K562 (cell line): Measurements from ENCODE around the gene CLDN34. TPM values are rescaled to one million over a fixed set of nuclear protein-coding genes. Genes with fewer than 3 reads are reported as not detected.

ENCODE experiments used
- FIP1L1 ChIP-seq: fragments of 200-400 bp; formaldehyde crosslinking; IDR thresholded peaks from 2 replicates; pipeline ENCODE4 v1.6.1; 2018; ENCODE audit warnings: mild to moderate bottlenecking, low read depth, low read length; ENCODE audit not compliant: poor library complexity, severe bottlenecking
- HEY1 ChIP-seq: fragments of 250-450 bp; sonication (Bioruptor Pico); IDR thresholded peaks from 2 replicates; pipeline ENCODE4 v1.5.0; 2020; ENCODE audit warnings: mild to moderate bottlenecking, moderate library complexity, borderline replicate concordance
- MAFG ChIP-seq: fragments of 450-650 bp; conservative IDR thresholded peaks from 2 replicates; pipeline ENCODE4 v1.6.1; 2016; ENCODE audit warnings: missing genetic modification characterization, missing compliant biosample characterization
- MBD2 ChIP-seq: sonication (generic); IDR thresholded peaks from 2 replicates; pipeline ENCODE4 v1.6.1; 2016; ENCODE audit warnings: low read depth, borderline replicate concordance
- NFIC ChIP-seq: fragments of 450-650 bp; IDR thresholded peaks from 2 replicates; pipeline ENCODE4 v1.6.1; 2017; ENCODE audit warnings: mild to moderate bottlenecking, inconsistent platforms
- RBM15 ChIP-seq: fragments of 200-400 bp; formaldehyde crosslinking; IDR thresholded peaks from 2 replicates; pipeline ENCODE4 v1.6.1; 2018; ENCODE audit warnings: mild to moderate bottlenecking, low read length, moderate library complexity; ENCODE audit not compliant: insufficient read depth
- SMAD4 ChIP-seq: fragments of 250-450 bp; sonication (Bioruptor Pico); conservative IDR thresholded peaks from 2 replicates; pipeline ENCODE4 v1.8.0; 2021; ENCODE audit warnings: inconsistent platforms, mild to moderate bottlenecking, moderate library complexity
- ZNF263 ChIP-seq: sonication (generic); formaldehyde crosslinking; IDR thresholded peaks from 2 replicates; pipeline ENCODE4 v1.8.0; 2022; ENCODE audit warnings: mild to moderate bottlenecking, missing genetic modification reagents, borderline replicate concordance
- polyA plus RNA-seq, 8 experiments: library from polyadenylated mRNA; depleted of rRNA in 4 of 8; stranded (reverse) in 5 of 8; unstranded in 3 of 8; fragments of >200 nt; fragmentation: Nextera tagmentation in 2 of 8; fragmentation: Illumina TruSeq in 1 of 8; extraction: Ambion mirVana in 2 of 8; extraction: Trizol in 1 of 8; gene quantifications; 2 replicates each; pipeline versions ENCODE4 v1.2.1 to v1.2.3, GENCODE V29; 2011 to 2014; ENCODE audit warnings: inconsistent platforms in 1 of 8, missing spikeins in 1 of 8
- total RNA-seq, 7 experiments: library from RNA; depleted of rRNA in 6 of 7; stranded (reverse); fragments of >200 nt in 6 of 7; fragmentation: Illumina TruSeq in 2 of 7; extraction: Trizol in 2 of 7; gene quantifications; 2 replicates each; pipeline versions ENCODE4 v1.2.1 to v1.2.3, GENCODE V29; 2011 to 2021; ENCODE audit warnings: low replicate concordance in 1 of 7
- TF ChIP-seq, protein P1 (sequence below), 2 experiments: IDR thresholded peaks; 2 replicates each; pipeline ENCODE4 v1.6.1; 2011; ENCODE audit warnings: borderline replicate concordance in 1 of 2, control low read depth in 1 of 2, low read depth in 1 of 2, low read length in 1 of 2, mild to moderate bottlenecking in 1 of 2, mixed read lengths in 1 of 2, moderate library complexity in 1 of 2; ENCODE audit not compliant: insufficient read depth in 1 of 2, insufficient read length in 1 of 2, poor library complexity in 1 of 2, severe bottlenecking in 1 of 2; ENCODE audit errors: extremely low read depth in 1 of 2

CLDN34 gene
- total and polyA plus RNA-seq, 9 of the 15 experiments (the other 6 are each of a cell fraction or from before 2014, with no cell fraction given), result not detected

DNA sequence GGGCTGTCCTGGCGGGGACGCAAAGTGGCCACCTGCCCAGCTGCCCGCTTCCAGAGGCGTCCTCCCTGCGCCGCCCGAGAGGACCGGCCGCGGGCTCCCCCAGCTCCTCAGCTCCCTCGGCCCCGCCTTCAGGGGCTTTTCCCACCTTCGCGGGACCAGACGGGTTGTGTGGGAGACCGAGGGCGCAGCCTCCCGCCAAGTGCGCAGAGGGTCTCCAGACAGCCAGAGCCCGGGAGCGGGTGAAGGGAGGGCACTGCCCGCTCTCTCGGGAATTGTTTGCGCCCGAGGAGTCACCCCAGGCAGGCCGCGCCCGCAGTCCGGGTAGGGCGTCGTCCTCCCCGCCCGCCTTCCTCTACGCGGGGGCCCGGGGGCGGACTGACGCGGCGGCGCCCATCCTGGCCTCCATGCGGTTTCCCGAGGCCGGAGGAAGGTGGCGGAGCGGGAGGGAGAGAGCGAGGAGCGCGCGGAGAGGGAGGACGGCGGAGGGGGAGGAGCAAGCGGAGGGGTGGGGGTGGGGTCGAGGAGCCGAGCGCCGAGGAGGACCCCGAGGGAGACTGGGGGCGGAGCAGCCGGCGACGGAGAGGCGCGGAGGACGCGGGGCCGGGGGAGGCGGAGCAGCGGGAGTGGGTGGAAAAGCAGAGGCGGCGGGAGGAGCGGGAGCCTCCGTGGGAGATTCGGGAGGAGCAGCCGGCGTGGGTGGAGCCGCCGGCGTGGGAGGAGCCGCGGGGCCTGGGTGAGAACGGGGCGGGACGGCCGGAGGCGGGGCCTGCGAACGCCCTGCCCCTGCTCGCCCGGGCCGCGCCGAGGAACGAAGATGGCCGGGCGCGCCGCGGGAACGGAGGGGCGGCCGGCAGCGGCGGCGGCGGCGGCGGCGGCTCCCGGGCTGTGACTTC is 47.5 kb downstream of the CLDN34 start (continued):
- TF ChIP-seq RBM15 (no peak), MAFG (tag) (no peak), NFIC (no peak), HEY1 (no peak), SMAD4 (no peak), FIP1L1 (no peak), MBD2 (no peak), ZNF263 (CRISPR knock-in tag) (peak; percentile 95)
- TF ChIP-seq, protein P1, sequence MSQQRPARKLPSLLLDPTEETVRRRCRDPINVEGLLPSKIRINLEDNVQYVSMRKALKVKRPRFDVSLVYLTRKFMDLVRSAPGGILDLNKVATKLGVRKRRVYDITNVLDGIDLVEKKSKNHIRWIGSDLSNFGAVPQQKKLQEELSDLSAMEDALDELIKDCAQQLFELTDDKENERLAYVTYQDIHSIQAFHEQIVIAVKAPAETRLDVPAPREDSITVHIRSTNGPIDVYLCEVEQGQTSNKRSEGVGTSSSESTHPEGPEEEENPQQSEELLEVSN (IDR thresholded peaks at IDR 0.05; ENCODE audit: borderline replicate concordance in 1 of 2, extremely low read depth in 1 of 2, insufficient read depth in 1 of 2, insufficient read length in 1 of 2, low read depth in 1 of 2, low read length in 1 of 2, poor library complexity in 1 of 2, severe bottlenecking in 1 of 2), result peak in 1 of 2 experiments; percentile 42
- TF ChIP-seq, all 486 proteins: peak for 9
